Erythroblast (primary cell): ENCODE measurements around the gene KRTAP10-12.
"Not testable (repeated sequence)": the region's sequence is repeated elsewhere in the genome, so short reads cannot be mapped to it uniquely, and the experiment has no call there.

Experiments used
- DNase-seq, 2 experiments: peaks; one replicate each; lab custom pipeline; 2025; lab: John Stamatoyannopoulos, UW
- GATA1 ChIP-seq: IDR thresholded peaks from 2 replicates; pipeline ENCODE4 v1.6.1; 2011; ENCODE audit warnings: low read depth, mild to moderate bottlenecking, control low read depth, low read length, moderate library complexity
- POLR2A ChIP-seq: IDR thresholded peaks from 2 replicates; pipeline ENCODE4 v1.6.1; 2011; ENCODE audit warnings: mild to moderate bottlenecking, low read length

KRTAP10-12 gene

DNA sequence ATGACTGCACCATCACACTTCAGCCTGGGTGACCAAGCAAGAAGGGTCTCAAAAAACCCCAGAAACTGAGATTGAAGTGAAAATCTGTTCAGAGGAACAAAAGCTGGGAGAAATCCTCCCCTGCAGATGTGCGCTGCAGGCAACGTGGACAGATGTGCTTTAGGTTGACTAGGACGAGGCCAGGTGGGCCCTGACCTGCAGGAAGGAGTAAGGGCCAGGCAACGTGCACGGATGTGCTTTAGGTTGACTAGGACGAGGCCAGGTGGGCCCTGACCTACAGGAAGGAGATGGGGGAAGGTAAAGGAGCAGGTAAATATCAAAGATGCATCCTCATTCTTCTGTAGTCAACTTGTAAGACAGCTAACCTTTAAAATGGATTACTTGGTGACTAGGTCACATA is 12.5 kb upstream of the KRTAP10-12 start:
- no peak for DNase-seq
- TF ChIP-seq POLR2A: no peak
- no peak for TF ChIP-seq GATA1

DNA sequence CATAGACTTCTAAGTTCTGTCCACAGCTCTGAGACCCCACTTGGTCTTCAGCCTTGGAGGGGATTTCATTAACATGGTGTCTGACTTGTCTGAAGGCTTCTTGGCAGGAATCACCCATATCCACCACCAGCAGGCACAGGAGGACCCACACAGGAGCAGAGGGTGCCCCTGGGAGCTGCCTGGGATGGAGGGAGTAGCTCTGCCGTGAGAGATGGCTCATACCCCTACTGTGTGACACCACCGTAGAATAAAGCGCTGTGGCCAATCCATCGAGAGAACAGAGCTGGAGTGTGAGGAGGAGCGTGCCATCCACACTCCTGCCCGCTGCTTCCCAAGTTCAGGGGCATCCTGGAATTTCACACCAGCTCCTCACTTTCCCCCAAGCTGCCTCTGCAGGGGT is 11.9 kb upstream of the KRTAP10-12 start:
- not testable (repeated sequence) for DNase-seq

- no peak for DNase-seq
Measured at GRCh38 chr21:44686000-44686781, 10.8 kb upstream of the KRTAP10-12 start.

DNA sequence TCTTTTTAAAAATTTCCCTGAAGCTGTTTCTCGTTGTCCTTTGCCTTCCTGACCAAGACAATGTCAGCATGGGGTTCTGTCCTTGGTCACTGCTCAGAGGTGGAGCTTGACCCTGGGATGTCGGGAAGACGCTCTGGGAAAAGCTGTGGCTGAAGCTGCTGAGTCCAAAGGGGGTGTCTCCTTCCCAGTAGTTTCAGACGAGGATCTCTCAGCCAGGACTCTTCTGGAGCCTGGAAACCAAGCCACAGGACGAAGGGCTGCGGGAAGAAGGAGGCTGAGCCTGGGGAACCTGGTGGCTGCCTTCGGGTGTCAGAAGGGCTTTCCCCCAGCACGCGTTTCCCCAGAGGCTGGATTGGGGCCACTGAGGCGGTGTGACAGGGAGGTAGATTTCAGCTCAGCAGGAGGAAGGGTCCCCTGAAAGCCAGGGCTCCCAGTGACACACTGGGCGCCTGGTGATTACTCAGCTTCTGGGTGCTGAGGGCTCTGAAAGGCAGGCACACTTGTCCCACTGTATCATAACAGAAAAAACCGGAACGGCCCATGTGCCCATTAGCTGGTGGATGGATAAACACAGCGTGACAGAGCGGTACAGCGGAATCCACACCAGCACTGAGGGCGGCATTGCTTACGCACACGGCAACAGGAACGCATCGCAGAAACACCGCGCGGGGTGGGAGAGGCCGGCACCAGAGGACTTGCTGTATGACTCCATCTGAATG is 10.0 kb upstream of the KRTAP10-12 start:
- DNase-seq: no peak
- TF ChIP-seq POLR2A: no peak
- no peak for TF ChIP-seq GATA1

More at GRCh38 chr21:44686000-44686781, 10.8 kb upstream of the KRTAP10-12 start:
- no peak for TF ChIP-seq GATA1
- no peak for TF ChIP-seq POLR2A

DNA sequence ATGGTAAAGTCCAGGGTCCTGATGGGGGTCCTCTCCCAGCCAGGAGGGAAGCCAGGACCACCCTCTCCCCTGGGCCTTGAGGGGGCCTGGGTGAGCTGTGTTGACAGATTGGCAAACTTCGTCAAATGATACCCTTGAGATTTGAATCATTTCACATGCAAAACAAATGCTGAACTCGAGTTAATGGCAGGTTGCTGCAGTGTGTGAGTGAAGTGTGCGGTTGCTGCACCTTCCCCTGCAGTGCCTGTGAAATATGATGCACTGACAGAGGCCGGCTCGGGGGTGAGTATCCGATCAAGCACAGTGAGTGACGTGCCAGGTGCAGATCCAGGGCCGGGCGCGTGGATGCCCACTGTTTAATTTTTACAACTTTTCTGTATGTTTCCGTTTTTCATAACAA is 9.3 kb upstream of the KRTAP10-12 start:
- no peak for TF ChIP-seq POLR2A
- TF ChIP-seq GATA1: no peak
- DNase-seq: no peak

DNA sequence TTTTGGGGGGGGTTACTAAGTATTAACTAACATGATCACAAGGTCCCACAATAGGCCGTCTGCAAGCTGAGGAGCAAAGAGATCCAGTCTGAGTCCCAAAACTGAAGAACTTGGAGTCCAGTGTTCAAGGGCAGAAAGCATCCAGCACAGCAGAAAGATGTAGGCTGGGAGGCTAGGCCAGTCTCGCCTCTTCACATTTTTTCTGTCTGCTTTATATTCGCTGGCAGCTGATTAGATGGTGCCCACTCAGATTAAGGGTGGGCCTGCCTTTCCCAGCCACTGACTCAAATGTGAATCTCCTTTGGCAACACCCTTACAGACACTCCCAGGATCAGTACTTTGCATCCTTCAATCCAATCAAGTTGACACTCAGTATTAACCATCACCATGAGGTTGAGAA is 7.2 kb upstream of the KRTAP10-12 start:
- not testable (repeated sequence) for DNase-seq

GRCh38 chr21:44691686-44692085 is 5.3 kb upstream of the KRTAP10-12 start:
- no peak for DNase-seq
- TF ChIP-seq GATA1: no peak
- TF ChIP-seq POLR2A: no peak

GRCh38 chr21:44692798-44693512 is 4.0 kb upstream of the KRTAP10-12 start:
- no peak for TF ChIP-seq GATA1
- no peak for TF ChIP-seq POLR2A

GRCh38 chr21:44694776-44695175 is 2.2 kb upstream of the KRTAP10-12 start:
- no peak for DNase-seq
- TF ChIP-seq GATA1 (no peak), POLR2A (no peak)

More at GRCh38 chr21:44692798-44693512, 4.0 kb upstream of the KRTAP10-12 start:
- DNase-seq: no peak

DNA sequence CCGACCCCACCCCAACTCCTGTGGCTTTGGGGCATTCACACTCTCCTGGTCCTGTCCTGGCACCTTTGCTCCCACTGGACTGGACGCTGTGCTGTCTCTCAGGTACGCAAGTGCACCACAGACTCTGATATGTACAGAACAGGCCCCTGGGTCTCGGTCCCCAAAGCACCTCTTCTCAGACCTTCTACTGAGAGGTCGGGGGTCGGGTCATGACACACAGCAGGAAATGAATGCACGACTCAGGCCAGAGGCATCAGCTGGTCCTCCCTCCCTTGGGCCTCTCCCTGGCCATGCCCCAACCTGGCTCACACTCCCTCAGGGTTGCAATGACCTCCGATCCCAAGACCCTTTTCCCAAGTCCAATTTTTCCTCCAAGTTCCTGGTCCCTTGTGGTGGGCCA is 1.8 kb upstream of the KRTAP10-12 start:
- TF ChIP-seq GATA1 (no peak), POLR2A (no peak)
- DNase-seq: no peak

DNA sequence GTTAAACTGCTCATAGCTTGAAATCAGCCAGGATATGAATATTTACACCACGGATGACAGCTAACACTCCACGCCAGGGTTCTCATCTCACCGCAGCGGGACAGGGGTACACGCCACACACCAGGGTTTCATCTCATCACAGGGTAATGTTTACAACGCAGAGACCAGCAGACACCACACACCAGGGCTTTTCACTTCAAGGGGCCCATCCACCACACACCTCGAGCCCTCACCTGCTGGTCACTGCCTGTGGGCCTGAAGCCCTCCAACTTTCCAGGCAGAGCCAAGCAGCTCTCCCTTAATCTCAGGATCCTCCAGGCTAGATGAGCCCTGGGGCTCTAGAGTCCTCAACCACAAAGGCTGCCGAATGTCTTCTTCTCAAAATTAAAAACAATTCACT is 1.3 kb upstream of the KRTAP10-12 start:
- TF ChIP-seq POLR2A (no peak), GATA1 (no peak)
- no peak for DNase-seq

- DNase-seq: no peak
- TF ChIP-seq GATA1 (no peak), POLR2A (no peak)
Measured at GRCh38 chr21:44696572-44696971, 400 bp upstream of the KRTAP10-12 start.

DNA sequence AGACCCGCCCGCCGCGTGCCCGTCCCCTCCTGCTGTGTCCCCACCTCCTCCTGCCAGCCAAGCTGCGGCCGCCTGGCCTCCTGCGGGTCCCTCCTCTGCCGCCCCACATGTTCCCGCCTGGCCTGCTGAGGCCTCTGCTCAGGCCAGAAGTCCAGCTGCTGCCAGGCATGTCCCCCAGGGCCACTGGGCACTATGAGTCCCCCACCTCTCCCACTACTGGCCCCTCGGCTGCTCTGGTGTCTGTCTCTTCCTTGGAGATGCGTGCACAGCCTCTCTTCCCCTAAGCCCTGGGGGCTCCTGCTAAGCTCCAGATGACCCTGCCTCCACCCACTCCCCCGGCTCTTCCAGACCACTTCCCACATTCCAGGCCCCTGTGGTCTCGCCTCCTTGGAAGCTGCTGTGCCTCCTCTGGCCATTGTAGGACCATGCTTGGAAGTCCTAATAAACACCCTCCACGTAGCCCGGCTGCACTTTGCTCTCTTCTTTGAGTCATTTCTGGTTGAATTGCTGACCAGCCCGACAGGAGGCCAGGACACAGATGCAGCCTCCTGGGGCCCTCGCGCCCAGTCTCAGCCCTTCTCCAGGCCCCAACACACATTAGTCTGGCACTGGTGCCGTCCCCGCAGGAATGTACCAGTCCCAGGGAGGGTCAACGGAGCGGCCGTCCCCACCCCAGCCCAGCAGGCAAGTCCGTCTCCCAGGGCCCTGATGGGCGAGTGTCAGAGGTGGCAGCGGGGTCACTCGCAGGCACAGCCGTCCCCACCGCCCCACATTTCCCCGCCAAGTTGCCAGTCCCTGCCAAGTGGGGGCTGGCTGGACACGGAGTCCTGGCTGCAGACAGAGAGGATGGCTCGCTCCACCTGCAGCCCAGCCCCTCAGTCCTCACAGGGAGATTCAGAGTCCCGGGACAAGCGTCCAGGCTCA is 1.1 kb downstream of the KRTAP10-12 start:
- DNase-seq: no peak
- TF ChIP-seq POLR2A (no peak), GATA1 (no peak)
